NCI-H146 (cell line): ENCODE measurements around the gene HOXA7.
A peak's percentile ranks its signal among the peaks of the same experiment; 100 is the strongest.

Source experiments
- DNase-seq: peaks from one replicate; lab custom pipeline; 2025; lab: John Stamatoyannopoulos, UW

HOXA7 gene

DNA sequence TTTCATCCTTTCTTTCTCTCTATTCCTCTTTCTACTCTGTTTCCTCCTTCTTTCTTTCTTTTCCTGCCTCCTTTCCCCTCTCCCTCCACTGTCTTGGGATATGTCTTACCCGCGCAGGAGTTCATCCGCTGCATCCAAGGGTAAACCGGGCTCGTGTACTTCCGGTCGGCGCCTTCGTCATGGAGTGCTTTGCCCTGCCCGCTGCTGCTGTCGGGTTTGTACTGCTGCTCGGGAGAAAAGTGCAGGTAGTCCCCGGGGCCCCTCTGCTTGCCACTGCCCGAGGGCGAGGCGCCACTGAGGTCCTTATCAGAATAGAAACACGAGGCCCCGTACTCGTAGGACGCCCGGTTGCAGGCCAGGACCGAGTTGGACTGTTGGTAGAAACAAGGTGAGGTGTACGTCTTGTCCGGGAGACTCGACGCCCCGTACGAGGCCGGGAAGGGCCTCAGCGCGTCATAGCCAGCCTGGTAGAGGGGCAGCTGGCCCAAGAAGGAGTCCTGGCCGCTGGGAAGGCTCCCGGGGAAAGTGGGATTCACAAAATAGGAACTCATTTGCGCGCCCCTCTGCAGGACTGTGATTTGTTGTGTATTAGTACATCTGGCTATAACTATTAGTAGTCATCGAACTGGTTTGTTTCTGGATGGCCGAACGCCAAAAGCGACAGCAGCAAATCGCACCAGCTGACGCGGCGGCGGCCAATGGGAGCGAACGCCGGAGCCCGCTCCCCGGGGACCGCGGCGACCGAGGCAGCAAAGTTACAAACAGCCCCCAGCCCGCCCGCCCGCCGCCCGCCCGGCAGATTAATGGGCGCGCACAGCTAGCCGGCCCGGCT is 9.1 kb downstream of the HOXA7 start, which contains the start of gene HOXA6:
Gene HOXA6, minus strand, starts transcription at position 576 of the 832 bp plus-strand sequence. Its CDS starts 25 bp downstream, at position 551.
- DNase-seq, result peak; percentile 64

DNA sequence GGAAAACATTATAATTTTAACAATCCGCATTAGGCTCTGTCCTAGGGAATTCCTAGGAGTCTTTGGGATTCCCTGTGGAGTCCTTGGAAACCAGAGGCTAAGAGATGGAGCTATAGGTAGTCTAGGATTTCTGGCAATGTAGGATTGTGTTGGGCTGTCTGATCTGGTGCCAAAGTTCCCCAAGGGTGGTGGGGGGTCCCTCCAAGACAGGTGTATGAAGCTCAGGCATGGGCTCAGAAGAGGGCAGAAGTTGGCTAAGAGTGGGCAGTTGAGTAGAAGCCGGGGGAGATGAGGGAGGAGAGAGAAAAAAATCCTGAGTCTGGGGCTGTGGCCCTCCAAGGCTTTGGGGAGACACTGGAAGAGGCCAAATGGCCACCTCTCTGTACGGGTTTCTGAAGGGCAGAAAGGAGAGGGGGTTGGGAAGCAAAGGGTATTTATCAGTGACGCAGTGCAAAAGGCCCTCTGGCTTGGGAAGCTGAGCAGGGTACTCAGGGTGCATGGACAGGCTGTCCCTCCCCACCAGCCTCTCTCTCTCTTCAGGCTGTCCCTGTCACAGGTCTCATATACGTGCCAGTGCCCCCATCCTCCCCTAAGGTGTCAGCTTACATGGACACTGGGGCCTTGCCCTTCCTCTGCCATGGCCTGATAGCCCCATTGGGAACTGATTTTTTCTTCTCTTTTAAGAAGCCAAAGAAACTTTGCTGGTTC is 9.8 kb downstream of the HOXA7 start:
- DNase-seq, result peak; percentile 35

DNA sequence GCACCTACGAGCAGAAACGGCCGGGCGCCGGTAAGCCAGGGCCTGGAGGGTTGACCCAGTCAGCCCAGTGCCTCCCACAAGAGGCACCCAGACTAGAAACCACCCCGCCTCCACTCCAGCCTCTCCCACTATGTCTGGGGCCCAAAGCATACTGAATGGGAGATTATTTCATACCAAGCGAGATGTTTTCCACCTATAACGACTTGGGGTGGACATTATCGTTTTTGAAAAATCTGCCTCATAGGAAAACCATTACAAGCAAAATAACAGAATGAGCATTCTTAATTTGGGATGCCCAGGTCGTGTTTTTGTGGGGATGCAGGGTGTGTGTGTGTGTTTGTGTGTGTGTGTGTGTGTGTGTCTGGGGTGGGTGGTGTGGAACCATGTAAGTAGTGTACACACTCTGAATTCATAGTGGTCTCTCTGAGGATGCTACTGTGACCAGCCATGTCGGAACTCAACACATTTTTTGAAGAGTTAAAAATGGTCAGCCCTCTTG is 10.5 kb downstream of the HOXA7 start:
- DNase-seq, result no peak

DNA sequence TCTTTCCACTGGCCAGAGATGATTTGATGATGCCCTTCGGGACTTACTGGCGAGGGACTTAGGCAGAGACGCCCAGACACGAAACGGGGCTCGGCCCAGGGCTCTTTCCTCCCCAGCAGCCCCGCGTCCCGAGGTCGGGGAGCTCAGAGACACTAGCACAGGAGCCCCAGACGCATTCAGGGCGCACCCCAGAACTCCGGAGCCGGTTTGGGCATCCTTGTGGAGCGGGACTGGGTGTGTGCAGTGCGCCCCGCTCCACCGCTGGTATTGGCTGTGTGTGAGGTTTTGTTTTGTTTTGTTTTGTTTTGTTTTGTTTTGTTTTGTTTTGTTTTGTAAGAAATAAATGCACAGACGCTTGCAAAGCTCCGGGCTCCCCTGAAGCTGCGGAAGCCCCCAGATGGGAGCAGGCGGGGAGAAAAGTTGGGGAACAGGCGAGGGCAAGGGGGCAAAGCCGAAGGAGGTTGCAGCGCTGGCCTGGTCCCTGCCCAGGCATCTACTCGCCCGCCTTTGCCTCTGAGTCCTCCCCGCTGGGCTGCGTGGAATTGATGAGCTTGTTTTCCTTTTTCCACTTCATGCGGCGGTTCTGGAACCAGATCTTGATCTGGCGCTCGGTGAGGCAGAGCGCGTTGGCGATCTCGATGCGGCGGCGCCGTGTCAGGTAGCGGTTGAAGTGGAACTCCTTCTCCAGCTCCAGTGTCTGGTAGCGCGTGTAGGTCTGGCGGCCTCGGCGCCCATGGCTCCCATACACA is 11.1 kb downstream of the HOXA7 start:
- DNase-seq, result no peak

DNA sequence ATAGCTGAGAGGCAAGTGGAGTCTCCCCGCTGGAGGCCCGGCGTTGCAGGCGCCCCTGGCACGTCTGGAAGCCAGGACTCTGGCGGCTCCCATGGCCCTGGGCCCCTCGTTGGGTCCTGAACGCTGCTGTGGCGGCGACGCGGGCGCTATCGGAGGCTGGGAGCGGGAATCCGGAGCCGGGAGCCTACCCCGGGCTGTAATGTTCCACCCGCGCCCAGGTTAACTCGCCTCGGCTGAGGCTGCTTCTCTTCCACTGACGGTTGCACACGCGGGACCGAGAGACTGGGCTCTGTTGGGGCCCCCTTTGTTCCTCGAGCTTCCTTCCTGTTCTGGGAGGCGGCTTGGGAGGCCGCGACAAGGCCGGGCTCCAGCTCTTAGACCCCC is 11.7 kb downstream of the HOXA7 start:
- DNase-seq, result no peak

DNA sequence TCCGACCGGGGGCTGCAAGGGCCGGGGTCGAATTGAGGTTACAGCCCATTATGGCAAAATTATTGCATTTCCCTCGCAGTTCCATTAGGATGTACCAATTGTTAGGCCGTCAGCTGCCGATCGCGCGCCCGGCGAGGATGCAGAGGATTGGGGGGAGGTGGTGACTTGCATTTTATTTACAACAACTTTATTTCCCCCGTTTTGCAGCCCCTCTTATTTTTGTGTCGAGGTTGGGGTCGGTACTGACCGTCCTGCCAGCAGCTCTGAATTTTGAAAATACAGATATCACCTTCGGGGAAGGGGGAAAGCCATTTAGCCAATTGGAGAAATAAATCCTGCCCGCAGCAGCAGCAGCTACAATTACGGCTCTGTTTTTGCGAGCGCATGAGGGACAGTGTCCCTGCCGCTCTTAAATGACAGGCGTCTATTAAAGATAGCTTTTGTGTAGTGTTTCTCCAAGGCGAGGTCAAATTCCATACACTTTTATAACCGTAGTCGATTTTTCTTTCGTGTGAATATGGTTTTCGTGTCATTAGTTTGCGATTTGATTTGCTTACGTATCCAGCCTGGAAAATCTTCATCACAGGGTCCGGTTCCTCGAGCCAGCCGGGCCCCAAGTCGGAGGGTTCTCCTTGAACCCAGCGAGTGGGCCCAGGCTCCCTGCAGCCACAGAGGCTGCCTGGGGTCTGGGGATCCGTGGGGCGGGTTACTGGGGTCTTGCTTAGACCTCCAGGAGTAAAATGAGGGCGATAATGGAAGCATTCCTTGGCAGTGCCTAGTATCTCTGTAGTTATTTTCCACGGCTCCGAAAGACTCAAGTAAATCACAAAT is 12.3 kb downstream of the HOXA7 start:
- DNase-seq, result no peak

DNA sequence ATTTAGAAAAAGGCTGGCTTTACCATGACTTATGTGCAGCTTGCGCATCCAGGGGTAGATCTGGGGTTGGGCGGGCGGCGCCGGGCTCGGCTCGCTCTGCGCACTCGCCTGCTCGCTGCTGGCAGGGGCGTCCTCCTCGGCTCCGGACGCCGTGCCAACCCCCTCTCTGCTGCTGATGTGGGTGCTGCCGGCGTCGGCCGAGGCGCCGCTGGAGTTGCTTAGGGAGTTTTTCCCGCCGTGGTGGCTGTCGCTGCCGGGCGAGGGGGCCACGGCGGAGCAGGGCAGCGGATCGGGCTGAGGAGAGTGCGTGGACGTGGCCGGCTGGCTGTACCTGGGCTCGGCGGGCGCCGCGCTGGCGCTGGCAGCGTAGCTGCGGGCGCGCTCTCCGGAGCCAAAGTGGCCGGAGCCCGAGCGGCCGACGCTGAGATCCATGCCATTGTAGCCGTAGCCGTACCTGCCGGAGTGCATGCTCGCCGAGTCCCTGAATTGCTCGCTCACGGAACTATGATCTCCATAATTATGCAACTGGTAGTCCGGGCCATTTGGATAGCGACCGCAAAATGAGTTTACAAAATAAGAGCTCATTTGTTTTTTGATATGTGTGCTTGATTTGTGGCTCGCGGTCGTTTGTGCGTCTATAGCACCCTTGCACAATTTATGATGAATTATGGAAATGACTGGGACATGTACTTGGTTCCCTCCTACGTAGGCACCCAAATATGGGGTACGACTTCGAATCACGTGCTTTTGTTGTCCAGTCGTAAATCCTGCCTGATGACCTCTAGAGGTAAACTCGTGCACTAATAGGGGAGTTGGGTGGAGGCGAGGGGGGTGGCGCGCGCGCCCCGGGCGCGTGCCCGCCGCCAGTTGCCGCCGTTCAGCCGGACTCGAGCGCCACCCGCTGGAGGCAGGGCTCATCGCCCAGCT is 13.2 kb downstream of the HOXA7 start, which contains the start of gene HOXA5:
Gene HOXA5, minus strand, starts transcription at position 659 of the 927 bp plus-strand sequence. Its CDS starts 74 bp downstream, at position 585.
- no peak for DNase-seq

DNA sequence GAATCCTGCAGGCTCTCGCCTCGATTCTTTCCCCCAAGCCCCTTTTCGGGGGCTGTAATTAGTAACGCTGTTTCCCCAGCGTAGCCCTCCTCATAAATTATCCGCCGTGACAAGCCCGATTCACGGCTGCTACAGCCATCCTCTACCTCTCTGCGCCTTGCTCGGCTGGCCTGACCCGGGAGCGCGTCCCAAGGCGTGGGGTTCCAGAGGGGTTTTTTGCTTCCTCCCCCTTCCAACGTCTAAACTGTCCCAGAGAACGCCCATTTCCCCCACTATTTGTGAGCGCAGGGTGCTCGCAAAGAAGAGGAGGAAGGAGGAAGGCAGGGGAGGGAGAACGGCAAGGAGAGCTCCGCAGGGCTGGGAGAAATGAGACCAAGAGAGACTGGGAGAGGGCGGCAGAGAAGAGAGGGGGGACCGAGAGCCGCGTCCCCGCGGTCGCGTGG is 13.9 kb downstream of the HOXA7 start:
- no peak for DNase-seq

DNA sequence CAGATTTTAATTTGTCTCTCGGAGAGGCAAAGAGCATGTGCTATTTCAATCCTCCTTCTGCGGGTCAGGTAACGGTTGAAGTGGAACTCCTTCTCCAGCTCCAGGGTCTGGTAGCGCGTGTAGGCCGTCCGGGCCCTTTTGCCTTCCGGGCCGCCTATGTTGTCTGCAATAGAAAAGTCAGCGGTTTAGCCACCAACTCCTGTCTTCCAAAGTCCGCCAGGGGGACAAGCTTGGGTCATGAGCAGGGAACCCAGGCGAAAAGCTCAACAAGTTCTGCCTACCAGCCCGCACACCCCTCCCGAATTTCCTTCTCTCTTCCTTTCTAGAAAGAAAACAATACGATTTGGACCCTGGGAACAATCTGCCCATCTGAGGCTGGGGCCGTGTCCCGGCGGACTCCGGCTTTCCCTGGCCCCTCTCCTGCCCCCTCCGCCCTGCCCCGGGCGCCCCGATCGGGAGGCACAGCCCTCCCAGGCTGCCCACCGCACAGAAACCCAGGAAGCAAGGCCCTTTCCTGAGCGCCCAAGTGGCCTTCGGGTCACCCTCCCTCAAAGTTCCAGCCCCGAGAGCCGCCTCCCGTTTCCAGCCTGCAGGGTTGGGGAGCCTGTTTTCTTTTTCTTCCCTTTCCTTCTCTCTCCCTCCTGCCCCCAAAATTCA is 14.4 kb downstream of the HOXA7 start:
- DNase-seq, result no peak

DNA sequence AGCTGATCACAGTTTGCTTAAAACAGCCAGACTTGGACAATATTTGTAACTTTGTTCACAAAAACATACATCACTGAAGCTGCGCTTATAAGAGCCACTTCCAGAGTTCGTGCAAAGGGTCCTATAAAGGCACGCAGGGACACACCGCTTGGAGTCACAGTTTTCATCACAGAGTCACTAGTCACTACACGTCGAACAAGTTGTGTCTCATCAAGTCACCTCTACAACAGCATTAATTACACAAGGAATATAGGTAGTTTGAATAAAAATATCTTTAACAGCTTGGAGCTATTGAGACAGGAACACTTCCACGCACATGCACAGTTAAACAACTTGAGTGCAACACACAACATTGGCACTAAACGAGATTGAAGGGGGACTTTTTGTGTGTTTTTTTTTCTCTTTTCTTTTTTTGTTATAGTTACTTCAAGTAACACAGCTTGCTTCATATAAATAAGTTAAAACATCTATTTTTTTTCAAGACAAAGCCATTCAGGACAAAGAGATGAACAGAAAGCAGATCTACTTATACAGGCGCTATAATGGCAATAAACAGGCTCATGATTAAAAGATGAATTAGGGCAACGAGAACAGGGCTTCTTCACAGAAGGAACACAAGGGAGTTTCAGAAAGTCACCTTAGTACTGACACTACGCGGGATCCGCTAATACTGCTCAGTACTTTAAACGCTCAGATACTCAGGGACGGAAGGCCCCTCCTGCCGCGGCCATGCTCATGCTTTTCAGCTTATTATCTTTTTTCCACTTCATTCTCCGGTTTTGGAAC is 15.1 kb downstream of the HOXA7 start:
- DNase-seq, result no peak

DNA sequence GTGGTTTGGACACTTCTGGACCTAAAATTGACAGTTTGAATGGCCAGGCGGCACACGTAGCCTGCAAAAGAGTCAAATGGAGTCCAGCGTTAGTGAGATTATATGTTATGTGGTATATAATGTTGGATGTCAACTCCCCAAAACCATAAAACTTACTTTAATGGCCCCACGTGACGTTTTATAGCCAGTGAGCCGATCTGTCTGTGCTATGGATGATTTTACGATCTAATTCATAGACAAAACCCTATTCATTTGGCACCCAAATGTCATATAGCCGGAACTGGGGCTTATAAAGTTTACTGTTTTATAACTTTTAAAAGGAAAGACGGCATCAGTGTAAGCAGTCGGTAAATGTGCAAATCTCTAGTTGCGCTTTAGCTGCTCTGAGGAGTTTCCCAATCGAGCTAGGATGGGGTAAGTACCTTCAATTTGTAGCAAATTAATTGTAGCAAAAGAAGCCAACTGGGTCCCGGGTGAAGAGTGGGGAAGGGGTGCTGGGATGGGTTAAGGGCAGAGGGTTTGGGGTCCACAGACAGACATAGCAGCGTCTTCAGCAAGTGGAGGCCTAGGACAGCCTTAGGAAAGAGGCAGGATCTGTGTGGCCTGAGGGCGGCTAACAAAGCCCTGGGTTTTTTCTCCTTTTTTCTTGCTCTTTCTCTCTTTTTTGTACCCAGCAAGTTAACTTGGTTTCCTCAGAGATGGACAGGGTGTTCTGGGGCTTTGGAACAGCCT is 16.2 kb downstream of the HOXA7 start:
- no peak for DNase-seq

DNA sequence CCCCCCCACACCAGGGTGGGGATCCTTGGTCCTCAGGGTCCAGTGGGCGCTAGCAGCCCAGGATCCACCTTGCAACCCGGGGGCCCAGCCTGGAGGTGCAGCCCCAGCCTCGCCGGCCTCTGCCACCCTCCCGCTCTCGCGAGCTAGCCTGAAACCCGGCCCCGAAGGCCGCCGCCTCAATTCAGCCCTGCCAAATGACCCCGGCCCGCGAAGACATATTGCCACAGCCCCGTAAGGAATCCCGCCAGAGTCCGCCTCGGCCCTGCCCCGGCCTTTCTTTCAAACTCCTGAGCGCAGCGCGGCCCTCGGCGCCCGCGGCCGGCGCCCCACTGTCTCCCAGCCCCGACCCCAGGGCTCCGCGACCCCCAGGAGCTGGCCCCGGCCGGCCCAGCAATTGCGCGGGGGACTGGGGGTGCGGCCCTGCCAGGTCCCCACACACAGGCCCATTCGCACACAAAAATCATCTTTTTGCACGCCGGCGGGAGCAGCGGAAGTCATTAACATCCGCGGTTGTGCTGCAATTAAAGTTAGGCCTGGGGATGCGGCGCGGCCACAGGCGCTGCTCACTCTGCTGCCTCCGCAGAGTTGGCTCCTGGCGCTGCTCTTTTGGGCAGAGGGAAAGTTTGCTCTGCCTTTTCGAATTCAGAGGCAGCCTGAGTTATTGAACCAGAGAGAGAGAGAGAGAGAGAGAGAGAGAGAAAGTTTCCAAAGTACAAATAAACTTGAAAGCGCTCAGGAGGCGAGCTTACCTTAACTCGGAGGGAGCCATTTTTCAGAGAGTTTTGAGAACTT is 16.9 kb downstream of the HOXA7 start:
- DNase-seq, result no peak

DNA sequence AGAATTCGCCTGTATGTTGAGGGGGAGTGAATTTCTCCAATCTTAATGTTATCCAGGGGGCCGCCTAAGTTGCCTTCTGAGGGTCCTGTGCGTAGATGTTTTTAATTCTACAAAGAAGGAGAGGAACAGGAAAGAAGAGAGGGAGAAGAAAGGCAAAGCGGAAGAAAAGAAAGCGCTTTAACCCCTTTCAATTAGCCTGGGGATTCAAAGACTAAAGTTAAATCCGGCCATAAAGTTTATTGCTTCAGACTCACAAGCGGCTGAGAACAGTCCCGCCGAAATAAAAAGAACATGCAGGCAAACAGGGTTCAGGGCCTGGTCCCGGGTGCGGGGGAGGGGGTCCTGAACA is 17.5 kb downstream of the HOXA7 start:
- no peak for DNase-seq

DNA sequence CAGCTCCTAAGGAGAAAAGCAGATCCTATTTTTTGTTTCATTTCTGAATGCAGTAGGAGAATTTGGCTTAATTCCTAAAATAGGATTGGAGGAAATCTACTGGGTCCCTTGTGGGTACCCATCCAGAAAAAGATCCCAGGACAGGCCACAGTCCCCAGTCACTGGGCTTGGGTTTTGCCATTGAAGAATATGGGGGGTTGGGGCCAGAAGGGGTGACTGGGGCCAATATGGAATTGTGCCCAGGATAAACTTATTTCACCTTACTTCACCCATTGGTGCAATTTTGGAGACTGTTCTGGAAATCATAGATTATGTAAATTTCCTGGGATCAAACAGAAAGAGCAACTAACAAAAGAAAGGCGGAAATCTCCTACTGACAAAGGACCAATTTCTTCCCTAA is 18.0 kb downstream of the HOXA7 start:
- no peak for DNase-seq

DNA sequence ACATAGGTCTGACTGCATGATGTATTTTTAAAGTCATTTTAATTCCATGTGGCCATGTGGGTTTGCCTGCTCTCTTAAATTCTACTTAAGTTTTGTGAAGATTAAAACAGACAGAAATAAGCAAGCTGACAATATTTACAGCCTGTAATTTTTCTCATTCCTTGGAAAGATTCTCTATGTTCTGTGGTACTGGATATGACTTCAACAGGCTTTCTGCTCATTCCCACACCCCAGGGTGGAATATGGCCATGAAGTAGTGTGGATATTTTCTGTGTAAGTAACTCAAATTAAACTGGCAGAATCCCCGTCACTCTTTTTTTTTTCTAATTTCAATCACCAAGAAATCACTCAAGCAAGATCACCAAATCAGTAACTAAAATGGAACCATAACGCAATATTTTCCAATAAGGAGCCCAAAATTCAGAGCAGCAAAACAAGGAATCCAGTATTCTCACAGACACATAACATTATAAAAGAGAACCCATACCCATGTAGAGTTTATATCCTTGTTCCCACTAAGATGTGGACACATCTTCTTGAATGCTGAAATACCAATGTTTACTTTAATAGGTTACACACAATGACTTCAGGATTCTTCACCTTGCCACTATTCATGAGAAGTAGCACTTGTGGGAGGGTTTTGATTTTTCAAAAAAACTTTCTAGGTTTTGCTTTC is 18.7 kb downstream of the HOXA7 start:
- DNase-seq, result no peak

DNA sequence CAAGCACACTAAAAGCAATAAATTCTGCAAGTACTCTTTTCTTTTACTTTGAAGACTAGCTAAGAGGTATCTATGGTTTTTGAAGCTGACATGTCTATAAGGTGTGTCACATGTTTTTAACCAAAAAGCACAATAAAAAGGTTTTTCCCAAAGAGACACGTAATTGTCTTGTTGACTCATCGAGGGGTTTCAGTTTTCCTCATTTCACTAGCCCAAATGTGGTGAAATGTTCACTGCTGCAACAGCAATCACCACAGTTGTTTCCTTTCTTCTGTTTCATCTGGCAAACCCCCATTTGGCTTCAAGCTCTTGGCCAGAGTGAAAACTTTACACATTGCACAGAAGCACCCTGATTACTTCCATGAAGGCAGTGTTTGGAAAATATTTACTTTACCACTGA is 22.1 kb downstream of the HOXA7 start:
- no peak for DNase-seq
